Thyroid gland (tissue), 4 donors: ENCODE results near the gene KRT32. TPM values are rescaled to one million over a fixed set of nuclear protein-coding genes. Genes with fewer than 3 reads are reported as not detected.

ENCODE experiments used
- DNase-seq, 2 donors: peaks; one replicate each; pipeline ENCODE4 v3.0.0-alpha.2; 2019
- H3K27ac ChIP-seq, 3 donors: fragments of 200-600 bp; sonication (generic); 1 replicate in 2 of 3; 2 replicates in 1 of 3; pipeline ENCODE4 v1.5.1; 2016 to 2019; ENCODE audit warnings: mild to moderate bottlenecking in 1 of 3, moderate library complexity in 1 of 3
- H3K27me3 ChIP-seq: fragments of 200-600 bp; sonication (generic); one replicate; pipeline ENCODE4 v1.5.1; 2019
- H3K36me3 ChIP-seq, 2 donors: fragments of 200-600 bp; sonication (generic); one replicate each; pipeline ENCODE4 v1.5.1; 2016 to 2019
- H3K4me1 ChIP-seq, 2 donors: fragments of 200-600 bp; sonication (generic); one replicate each; pipeline ENCODE4 v1.5.1; 2017 to 2019
- H3K4me3 ChIP-seq, 3 donors: fragments of 200-600 bp; sonication (generic); replicated peaks in 1 of 3; 1 replicate in 2 of 3; 2 replicates in 1 of 3; pipeline ENCODE4 v1.5.1; 2016; ENCODE audit warnings: mild to moderate bottlenecking in 1 of 3
- H3K9me3 ChIP-seq: fragments of 200-600 bp; sonication (generic); one replicate; pipeline ENCODE4 v1.5.1; 2017
- POLR2A ChIP-seq, 2 donors: fragments of 450-650 bp; IDR thresholded peaks; one replicate each; pipeline ENCODE4 v1.6.1; 2017; ENCODE audit warnings: antibody characterized with exemption in 2 of 2, mild to moderate bottlenecking in 2 of 2, moderate library complexity in 1 of 2
- WGBS, 2 donors: methylation state at CpG; one replicate each; pipeline ENCODE4 v1.1.5; 2017; 5-methylcytosine and 5-hydroxymethylcytosine counted together
- intact Hi-C: fragments of 100-400 bp; cut with DNase I; formaldehyde crosslinking; loops from one replicate; pipeline ENCODE4 v1.15.1; 2023
- total RNA-seq, 4 donors: library from RNA; depleted of rRNA; stranded (reverse); fragments of >200 nt; gene quantifications; one replicate each; pipeline ENCODE4 v1.2.3, GENCODE V29; 2016
- TF ChIP-seq, protein P1 (sequence below), 6 experiments: fragments of 200-600 bp in 3 of 6; fragments of 450-650 bp in 3 of 6; sonication (generic) in 3 of 6; IDR thresholded peaks; one replicate each; pipeline ENCODE4 v1.5.1; 2016 to 2019; ENCODE audit warnings: antibody characterized with exemption in 6 of 6, mild to moderate bottlenecking in 2 of 6, inconsistent platforms in 1 of 6, moderate library complexity in 1 of 6

Gene KRT32
- total RNA-seq, result not detected

DNA sequence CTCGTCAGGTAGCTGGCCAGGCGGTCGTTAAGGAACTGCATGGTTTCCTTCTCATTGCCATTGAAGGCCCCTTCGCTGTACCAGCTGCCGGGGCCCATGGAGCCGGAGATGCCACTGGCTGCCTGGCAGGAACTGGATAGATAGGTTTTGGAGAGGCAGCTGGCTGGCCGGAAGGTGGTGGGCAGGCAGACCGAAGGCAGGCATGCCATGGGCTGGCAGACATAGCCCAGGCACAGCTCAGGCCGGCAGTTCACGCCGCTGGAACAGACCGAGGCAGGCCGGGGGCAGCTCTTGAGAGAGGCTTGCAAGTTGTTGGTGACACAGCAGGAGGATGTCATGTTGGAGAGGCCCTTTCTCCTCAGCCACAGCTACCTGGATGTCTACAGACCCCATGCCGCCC lies at the start of gene KRT32:
Gene KRT32, minus strand, starts transcription at position 399 of the 400 bp plus-strand sequence. Its CDS starts 61 bp downstream, at position 338.
- Histone ChIP-seq H3K27ac (no peak within 1 kb of the TSS), H3K27me3 (no peaks in the 10 kb centered on the region), H3K4me1 (peaks cover 0 to 5% of the 10 kb centered on the region in 2 donors), H3K9me3 (no peaks in the 10 kb centered on the region), H3K36me3 (no peaks in the 10 kb centered on the region), H3K4me3 (no peak within 1 kb of the TSS)
- intact Hi-C loops, result no loop called here
- TF ChIP-seq, protein P1, sequence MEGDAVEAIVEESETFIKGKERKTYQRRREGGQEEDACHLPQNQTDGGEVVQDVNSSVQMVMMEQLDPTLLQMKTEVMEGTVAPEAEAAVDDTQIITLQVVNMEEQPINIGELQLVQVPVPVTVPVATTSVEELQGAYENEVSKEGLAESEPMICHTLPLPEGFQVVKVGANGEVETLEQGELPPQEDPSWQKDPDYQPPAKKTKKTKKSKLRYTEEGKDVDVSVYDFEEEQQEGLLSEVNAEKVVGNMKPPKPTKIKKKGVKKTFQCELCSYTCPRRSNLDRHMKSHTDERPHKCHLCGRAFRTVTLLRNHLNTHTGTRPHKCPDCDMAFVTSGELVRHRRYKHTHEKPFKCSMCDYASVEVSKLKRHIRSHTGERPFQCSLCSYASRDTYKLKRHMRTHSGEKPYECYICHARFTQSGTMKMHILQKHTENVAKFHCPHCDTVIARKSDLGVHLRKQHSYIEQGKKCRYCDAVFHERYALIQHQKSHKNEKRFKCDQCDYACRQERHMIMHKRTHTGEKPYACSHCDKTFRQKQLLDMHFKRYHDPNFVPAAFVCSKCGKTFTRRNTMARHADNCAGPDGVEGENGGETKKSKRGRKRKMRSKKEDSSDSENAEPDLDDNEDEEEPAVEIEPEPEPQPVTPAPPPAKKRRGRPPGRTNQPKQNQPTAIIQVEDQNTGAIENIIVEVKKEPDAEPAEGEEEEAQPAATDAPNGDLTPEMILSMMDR (IDR thresholded peaks at IDR 0.05), result no peak
- TF ChIP-seq POLR2A (IDR thresholded peaks at IDR 0.05), result no peak
- WGBS, 2 donors, result 83 to 90% methylated on average over 6 to 14 of the region's 14 CpGs
- no peak for DNase-seq

DNA sequence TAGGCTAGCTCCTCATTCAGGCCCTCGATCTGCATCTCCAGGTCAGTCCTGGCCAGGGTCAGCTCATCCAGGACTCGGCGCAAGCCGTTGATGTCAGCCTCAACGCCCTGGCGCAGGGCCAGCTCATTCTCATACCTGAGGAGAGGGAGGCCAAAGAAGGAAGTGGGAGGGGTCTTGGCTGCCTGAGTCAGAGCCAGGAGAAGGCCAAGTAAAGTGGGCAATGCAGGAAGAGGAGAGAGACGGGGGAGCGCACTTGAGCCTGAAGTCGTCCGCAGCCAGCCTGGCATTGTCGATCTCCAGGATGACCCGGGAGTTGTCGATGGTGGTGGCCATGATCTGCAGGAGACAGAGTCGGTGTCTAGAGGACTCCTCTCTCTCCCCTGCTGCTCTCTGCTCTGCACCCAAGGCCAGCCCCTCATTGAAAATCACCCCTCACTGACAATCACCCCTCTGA lies 49.7 kb upstream of the KRT32 start:
- H3K27me3 ChIP-seq, result no peaks in the 10 kb centered on the region
- H3K4me1 ChIP-seq, result no peaks in the 10 kb centered on the region
- intact Hi-C loops, result no loop called here
- no peak overlapping the region for H3K4me3 ChIP-seq
- TF ChIP-seq, protein P1 (IDR thresholded peaks at IDR 0.05), result no peak
- no peak for TF ChIP-seq POLR2A (IDR thresholded peaks at IDR 0.05)
- peak; percentile 66 to 69 for DNase-seq
- no peak overlapping the region for H3K27ac ChIP-seq
- no peaks in the 10 kb centered on the region for H3K36me3 ChIP-seq
- WGBS, 2 donors, result 28 to 54% methylated on average over 14 of the region's 14 CpGs
- H3K9me3 ChIP-seq, result no peaks in the 10 kb centered on the region

DNA sequence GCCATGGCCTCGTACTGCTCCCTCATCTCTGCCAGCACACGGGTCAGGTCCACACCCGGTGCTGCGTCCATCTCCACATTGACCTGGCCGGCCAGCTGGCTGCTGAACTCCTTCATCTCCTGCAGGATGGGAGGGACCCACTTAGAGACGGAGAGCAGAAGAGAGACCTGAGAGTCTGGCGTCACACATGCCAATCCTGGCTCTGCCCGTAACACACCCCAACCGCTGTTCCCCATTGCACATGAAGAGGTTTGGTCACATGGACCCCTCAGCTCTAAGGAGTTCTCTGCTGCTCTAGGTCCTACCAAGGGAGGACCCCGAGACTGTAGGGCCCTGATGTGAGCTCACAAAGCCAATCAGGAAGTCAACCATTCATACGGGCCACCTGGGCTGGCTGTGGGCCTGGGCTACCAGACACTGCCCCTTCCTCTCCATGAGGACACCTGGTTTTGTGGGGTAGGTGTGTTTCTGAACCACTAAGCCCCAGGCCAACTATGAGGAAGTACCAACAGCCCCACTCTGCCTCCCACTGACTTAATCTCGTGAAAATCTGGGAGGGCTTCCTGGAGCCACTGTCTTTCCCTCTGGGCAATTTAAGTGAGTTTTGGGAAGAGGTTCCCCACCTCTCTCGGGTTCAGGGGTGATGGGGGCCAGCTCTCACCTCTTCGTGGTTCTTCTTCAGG lies 49.1 kb upstream of the KRT32 start:
- Histone ChIP-seq H3K9me3 (no peaks in the 10 kb centered on the region), H3K36me3 (no peaks in the 10 kb centered on the region), H3K4me1 (no peaks in the 10 kb centered on the region), H3K27ac (no peak overlapping the region), H3K4me3 (no peak overlapping the region), H3K27me3 (no peaks in the 10 kb centered on the region)
- intact Hi-C loops, result no loop called here
- DNase-seq, result no peak
- TF ChIP-seq, protein P1 (IDR thresholded peaks at IDR 0.05), result no peak
- TF ChIP-seq POLR2A (IDR thresholded peaks at IDR 0.05), result no peak
- WGBS, 2 donors, result 74 to 75% methylated on average over 11 of the region's 14 CpGs

DNA sequence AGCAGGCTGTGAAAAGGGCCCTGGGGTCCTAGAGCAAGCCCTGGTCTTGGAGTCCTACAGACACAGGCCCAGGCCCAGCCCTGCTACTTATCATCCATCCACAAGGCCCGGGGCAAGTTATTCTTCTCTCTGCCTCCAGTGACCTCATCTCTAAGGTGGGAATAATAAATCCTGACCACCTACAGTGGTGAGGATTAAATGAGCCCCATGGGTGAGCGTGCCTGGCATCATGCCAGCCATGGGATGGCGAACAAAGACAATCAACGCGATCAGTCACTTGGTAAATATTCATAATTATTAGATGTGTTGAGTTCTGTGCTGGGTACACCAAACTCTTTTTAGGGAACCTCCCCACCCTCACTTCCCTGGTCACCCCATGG lies 46.0 kb upstream of the KRT32 start:
- H3K4me1 ChIP-seq, result no peaks in the 10 kb centered on the region
- WGBS, 2 donors, result 76 to 82% methylated on average over 5 of the region's 5 CpGs
- TF ChIP-seq POLR2A (IDR thresholded peaks at IDR 0.05), result no peak
- TF ChIP-seq, protein P1 (IDR thresholded peaks at IDR 0.05), result no peak
- H3K36me3 ChIP-seq, result no peaks in the 10 kb centered on the region
- no peak overlapping the region for H3K27ac ChIP-seq
- DNase-seq, result no peak
- no peaks in the 10 kb centered on the region for H3K27me3 ChIP-seq
- intact Hi-C loops, result no loop called here
- H3K9me3 ChIP-seq, result no peaks in the 10 kb centered on the region
- no peak overlapping the region for H3K4me3 ChIP-seq

DNA sequence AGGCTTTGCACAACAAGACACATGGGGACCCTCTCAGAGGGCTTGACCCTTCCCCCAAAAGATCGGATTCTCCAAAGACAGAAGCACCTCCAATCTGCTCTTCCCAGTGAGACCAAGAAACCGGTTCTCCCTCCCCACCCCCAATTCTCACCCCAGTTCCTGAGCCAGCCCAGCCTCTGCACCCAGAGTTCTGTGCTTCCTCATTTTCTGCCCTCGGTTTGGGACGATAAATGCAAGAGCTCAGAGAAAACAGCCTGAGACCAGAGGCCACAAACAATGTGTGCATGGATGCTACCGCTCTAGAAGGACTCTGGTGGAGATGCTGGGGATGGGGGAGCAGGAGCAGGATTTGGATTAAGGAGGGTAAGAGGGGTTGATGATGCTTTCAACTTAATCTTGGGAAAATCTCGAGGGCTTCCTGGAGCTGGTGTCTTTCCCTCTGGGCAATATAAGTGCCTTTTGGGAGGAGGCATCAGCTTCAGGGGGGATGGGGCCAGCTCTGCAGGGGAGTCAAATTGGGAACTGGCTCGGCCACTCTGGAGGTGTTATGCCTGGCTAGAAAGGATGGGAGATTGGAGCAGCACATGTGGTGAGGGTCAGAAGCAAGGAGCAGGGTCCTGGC lies 45.5 kb upstream of the KRT32 start:
- intact Hi-C loops, result no loop called here
- WGBS, 2 donors, result 60 to 76% methylated on average over 7 of the region's 7 CpGs
- Histone ChIP-seq H3K4me3 (no peak overlapping the region), H3K4me1 (no peaks in the 10 kb centered on the region), H3K27me3 (no peaks in the 10 kb centered on the region), H3K9me3 (no peaks in the 10 kb centered on the region), H3K27ac (no peak overlapping the region), H3K36me3 (no peaks in the 10 kb centered on the region)
- TF ChIP-seq, protein P1 (IDR thresholded peaks at IDR 0.05), result no peak
- TF ChIP-seq POLR2A (IDR thresholded peaks at IDR 0.05), result no peak
- DNase-seq, result no peak
